Right lobe of liver (tissue), 4 donors: ENCODE results near the gene CDON.

Experiments
- CTCF ChIP-seq, 4 donors: fragments of 200-600 bp in 3 of 4; fragments of 450-650 bp in 1 of 4; IDR thresholded peaks; one replicate each; pipeline versions ENCODE4 v1.5.1 to v1.8.0; 2016 to 2022; ENCODE audit warnings: antibody characterized with exemption in 4 of 4, mild to moderate bottlenecking in 2 of 4
- POLR2A ChIP-seq: fragments of 450-650 bp; IDR thresholded peaks from one replicate; pipeline ENCODE4 v1.6.1; 2017; ENCODE audit warnings: antibody characterized with exemption, mild to moderate bottlenecking
- donor health status: DM: no; HTN: no; CAD: no.
- donor health status: DM: no; HTN: no; CAD: no.
- donor health status: DM: no; HTN: yes; CAD: no.

GRCh38 chr11:125978778-125979407 is 83.8 kb downstream of the CDON start:
- TF ChIP-seq CTCF (IDR thresholded peaks at IDR 0.05) (no peak), POLR2A (no peak)
